Measurements from ENCODE around the gene IGLL5.

- TF ChIP-seq SP1 (IDR thresholded peaks at IDR 0.05): no peak
- no peak for TF ChIP-seq TARDBP (IDR thresholded peaks at IDR 0.05)
- TF ChIP-seq ARNT (IDR thresholded peaks at IDR 0.05): no peak
- TF ChIP-seq ZNF384 (IDR thresholded peaks at IDR 0.05): no peak
- no peak for TF ChIP-seq FOXA1 (IDR thresholded peaks at IDR 0.05)
- TF ChIP-seq FOXM1 (IDR thresholded peaks at IDR 0.05; ENCODE audit: borderline replicate concordance): no peak
- no peak for TF ChIP-seq FOXK2 (IDR thresholded peaks at IDR 0.05)
- no peak for TF ChIP-seq LEF1 (IDR thresholded peaks at IDR 0.05; ENCODE audit: borderline replicate concordance)
- no peak for TF ChIP-seq BHLHE40 (IDR thresholded peaks at IDR 0.05; ENCODE audit: borderline replicate concordance)
Observed at GRCh38 chr22:22849640-22850610, 37.7 kb upstream of the IGLL5 start.

All from HEK293T (cell line).